ENCODE measurements around the gene CCDC97.

DNA sequence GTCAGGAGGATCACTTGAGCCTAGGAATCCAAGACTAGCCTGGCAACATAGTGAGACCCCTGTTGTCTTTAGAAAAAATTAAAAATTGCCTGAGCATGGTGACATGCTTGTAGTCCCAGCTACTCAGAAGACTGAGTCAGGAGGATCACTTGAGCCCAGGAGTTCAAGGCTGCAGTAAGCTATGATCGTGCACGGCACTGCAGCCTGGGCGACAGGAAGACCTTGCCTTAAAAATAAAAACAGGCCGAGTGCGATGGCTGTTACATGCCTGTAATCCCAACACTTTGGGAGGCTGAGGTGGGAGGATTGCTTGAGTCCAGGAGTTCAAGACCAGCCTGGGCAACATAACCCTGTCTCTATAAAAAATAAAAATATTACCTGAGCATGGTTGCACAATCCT, 40.4 kb upstream of the CCDC97 start:
- no peak for TF ChIP-seq POLR2A (IDR thresholded peaks at IDR 0.05)
- TF ChIP-seq, protein P1, sequence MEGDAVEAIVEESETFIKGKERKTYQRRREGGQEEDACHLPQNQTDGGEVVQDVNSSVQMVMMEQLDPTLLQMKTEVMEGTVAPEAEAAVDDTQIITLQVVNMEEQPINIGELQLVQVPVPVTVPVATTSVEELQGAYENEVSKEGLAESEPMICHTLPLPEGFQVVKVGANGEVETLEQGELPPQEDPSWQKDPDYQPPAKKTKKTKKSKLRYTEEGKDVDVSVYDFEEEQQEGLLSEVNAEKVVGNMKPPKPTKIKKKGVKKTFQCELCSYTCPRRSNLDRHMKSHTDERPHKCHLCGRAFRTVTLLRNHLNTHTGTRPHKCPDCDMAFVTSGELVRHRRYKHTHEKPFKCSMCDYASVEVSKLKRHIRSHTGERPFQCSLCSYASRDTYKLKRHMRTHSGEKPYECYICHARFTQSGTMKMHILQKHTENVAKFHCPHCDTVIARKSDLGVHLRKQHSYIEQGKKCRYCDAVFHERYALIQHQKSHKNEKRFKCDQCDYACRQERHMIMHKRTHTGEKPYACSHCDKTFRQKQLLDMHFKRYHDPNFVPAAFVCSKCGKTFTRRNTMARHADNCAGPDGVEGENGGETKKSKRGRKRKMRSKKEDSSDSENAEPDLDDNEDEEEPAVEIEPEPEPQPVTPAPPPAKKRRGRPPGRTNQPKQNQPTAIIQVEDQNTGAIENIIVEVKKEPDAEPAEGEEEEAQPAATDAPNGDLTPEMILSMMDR (IDR thresholded peaks at IDR 0.05): no peak
